Fibroblast of pulmonary artery (primary cell): ENCODE results near the gene R3HDM2.
A peak's percentile ranks its signal among the peaks of the same experiment; 100 is the strongest.
"Not testable (repeated sequence)": the region's sequence is repeated elsewhere in the genome, so short reads cannot be mapped to it uniquely, and the experiment has no call there.

Source experiments
- DNase-seq: peaks from one replicate; pipeline ENCODE4 v3.0.0-alpha.2; 2010; ENCODE audit warnings: low read depth
- H3K4me3 ChIP-seq: replicated peaks from 2 replicates; pipeline ENCODE4 v1.5.1; 2011; ENCODE audit warnings: low read depth, mild to moderate bottlenecking, control low read depth, low read length, moderate library complexity
- CTCF ChIP-seq: IDR thresholded peaks from 2 replicates; pipeline ENCODE4 v1.5.1; 2011; ENCODE audit warnings: mild to moderate bottlenecking, control low read depth, low read length, inconsistent platforms; ENCODE audit errors: missing control alignments

The R3HDM2 gene

GRCh38 chr12:57278465-57279381 lies 152.1 kb downstream of the R3HDM2 start:
- DNase-seq = no peak
- H3K4me3 ChIP-seq = no peak overlapping the region
- TF ChIP-seq CTCF = no peak

- TF ChIP-seq CTCF = peak; percentile 55
- DNase-seq = peak; percentile 51
- no peak overlapping the region for H3K4me3 ChIP-seq
These were observed 153.8 kb downstream of the R3HDM2 start for GRCh38 chr12:57276935-57277563.

- DNase-seq, H3K4me3 ChIP-seq: not testable (repeated sequence)
These were observed 154.6 kb downstream of the R3HDM2 start for GRCh38 chr12:57276233-57276632.

GRCh38 chr12:57273516-57273915 lies 157.3 kb downstream of the R3HDM2 start:
- TF ChIP-seq CTCF = no peak
- H3K4me3 ChIP-seq = no peak overlapping the region
- DNase-seq = no peak

- no peak overlapping the region for H3K4me3 ChIP-seq
- DNase-seq = peak; percentile 36
- TF ChIP-seq CTCF = no peak
These were observed 158.3 kb downstream of the R3HDM2 start for GRCh38 chr12:57272337-57273151.

GRCh38 chr12:57270966-57271470 lies 159.8 kb downstream of the R3HDM2 start:
- no peak for TF ChIP-seq CTCF
- no peak for DNase-seq
- no peak overlapping the region for H3K4me3 ChIP-seq

GRCh38 chr12:57268264-57268663 lies 162.6 kb downstream of the R3HDM2 start:
- DNase-seq = no peak
- TF ChIP-seq CTCF = no peak

More at GRCh38 chr12:57268264-57268663, 162.6 kb downstream of the R3HDM2 start:
- no peak overlapping the region for H3K4me3 ChIP-seq
